GM19452 (cell line): Measurements from ENCODE around the gene DUSP10.

Experiments used
- ATAC-seq: cut with Tn5 transposase; IDR thresholded peaks from one replicate; pipeline ENCODE4 v1.9.1; 2021; ENCODE audit not compliant: unreplicated experiment

The DUSP10 gene

GRCh38 chr1:221715321-221716169, 26.3 kb downstream of the DUSP10 start:
- no peak for ATAC-seq

GRCh38 chr1:221714227-221715152, 27.4 kb downstream of the DUSP10 start:
- ATAC-seq, result no peak

- ATAC-seq, result peak; percentile 67
Measured at GRCh38 chr1:221712776-221713431, 29.0 kb downstream of the DUSP10 start.

- peak; percentile 38 for ATAC-seq
Measured at GRCh38 chr1:221712198-221712684, 29.6 kb downstream of the DUSP10 start.

DNA sequence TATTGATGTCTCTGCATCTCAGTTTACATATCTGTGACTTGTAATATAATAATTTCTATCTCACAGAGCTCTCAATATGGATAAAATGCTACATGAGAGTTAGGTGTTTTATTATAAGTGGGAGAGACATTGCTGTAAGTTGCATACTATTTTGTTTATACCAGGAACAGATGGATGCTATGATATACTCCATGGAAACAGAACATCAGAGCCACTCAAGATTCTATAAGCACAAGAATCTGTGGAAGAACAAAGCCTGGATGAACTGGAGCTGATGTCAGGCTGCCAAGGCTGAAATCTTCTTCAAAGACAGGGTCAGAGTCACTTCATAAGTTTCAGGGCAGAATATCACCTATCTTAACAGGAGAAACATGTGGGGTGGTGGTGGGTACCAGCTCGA, 30.2 kb downstream of the DUSP10 start:
- ATAC-seq, result no peak

DNA sequence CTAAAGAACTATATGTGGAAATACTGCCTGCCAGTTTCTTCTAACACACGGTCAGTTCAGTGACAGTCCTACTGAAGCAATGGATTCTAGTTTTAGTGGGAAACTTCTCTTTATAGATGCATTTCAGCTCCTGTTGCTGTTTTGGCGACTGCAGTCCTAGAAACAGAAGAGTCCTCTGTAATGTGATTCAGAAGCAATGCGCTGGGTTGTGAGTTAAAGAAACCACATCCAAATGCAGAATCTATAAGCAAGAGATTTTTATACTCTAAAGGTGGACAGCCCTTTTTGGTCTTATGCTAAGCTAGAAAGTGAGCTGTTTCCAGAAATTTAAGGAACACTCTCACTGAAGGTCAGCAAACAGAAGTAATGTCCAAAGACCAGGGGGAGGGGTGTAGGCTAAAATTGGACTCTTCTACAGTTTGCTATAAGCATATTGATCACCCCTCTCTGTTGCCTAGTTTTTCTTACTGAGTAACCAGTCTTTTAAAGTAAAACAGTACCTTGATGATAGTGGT, 30.8 kb downstream of the DUSP10 start:
- ATAC-seq, result no peak

DNA sequence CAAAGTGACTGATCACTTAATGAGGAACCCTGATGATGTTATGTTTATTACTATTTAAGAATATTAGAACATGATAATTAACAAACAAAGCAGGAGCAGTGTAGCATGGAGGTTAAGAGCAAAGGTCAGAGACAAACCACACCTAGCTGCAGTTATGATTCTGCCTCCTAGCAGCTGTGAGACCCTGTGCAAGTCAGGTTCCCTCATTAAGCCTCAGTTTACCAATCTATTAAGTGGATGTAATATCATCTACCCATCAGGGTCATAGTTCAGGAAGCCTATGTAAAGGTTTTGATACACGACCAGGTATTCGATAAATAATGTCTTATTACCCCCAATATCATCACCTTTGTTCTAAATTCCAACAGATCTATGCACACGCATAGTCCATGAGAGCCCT, 32.0 kb downstream of the DUSP10 start:
- ATAC-seq, result no peak

DNA sequence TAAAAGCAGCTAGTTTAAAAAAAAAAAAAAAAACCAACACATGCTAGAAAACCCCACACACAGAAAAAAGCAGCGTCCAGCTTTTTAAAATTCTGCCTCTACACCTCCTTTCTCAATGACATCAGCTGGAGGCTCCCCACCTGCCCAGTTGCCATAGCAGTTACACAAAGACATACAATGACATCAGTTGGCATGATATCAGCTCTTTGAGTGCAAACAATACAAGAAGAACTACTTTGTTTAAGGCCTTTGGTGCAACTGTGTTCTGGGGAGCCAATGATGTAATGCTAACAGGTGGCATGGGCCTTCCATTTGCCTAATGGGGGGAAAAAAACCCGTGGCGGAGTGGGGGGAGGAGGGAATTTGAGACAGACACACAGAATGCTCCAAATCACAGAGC, 32.9 kb downstream of the DUSP10 start:
- no peak for ATAC-seq

GRCh38 chr1:221708076-221708571, 33.8 kb downstream of the DUSP10 start:
- peak; percentile 66 for ATAC-seq

- ATAC-seq, result no peak
Measured at GRCh38 chr1:221706876-221707582, 34.9 kb downstream of the DUSP10 start.

DNA sequence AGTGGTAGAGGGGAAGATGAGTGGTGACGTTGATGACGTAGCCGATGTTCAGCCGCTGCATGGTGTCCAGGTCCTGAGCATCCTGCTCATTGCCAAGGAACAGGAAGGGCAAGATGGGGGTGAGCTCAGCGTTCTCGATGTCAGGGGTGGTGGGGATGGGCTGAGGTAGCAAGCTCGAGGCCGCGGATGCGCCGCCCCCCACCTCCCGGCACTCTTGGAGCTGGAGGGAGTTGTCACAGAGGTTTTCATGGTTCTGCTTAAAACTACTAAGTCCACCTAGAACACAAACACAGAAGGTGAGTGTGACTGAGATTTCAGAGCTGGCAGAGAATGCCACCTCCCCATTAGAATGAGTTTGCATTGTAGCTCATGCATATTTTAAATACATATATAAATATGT, 35.7 kb downstream of the DUSP10 start:
- no peak for ATAC-seq

DNA sequence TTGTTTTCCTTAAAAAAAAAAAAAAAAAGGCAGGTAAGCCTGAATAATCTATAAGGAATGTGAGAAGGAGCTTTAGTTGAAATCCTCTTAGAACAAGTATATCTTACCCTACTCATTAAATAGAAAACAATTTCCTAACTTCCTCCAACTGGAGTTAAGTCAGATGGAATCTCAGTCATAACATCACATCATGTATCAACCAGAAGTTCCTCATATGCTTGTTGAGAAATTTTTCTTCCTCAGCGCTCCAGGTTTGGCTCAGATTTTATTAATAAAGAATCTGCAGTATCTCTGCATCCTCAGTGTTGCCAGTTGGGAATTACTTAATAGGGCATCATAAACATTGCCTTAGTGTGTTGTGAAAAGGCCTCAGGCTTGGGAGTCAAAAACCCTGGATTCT, 37.6 kb downstream of the DUSP10 start:
- ATAC-seq, result no peak

- no peak for ATAC-seq
Measured at GRCh38 chr1:221701570-221702186, 40.2 kb downstream of the DUSP10 start.

- no peak for ATAC-seq
Measured at GRCh38 chr1:221700948-221701347, 40.9 kb downstream of the DUSP10 start.

DNA sequence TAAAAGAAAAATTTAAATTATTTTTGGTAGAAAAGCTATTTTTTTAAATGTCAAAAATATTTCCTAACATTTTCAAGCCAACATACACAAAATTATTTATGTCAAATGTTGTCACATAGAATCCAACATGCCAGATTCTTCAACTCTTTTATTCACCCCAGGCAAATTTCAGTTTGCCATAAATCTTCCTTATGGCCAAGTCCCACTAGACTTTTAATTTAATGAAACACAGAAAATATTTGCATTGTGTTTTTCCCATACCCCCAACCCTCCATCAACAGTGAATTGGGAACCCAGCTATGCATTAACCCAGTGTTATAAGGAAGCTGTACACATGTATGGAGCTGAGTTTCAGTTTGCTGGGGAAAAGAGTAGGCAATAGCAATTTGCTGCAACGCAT, 41.4 kb downstream of the DUSP10 start:
- no peak for ATAC-seq

- ATAC-seq, result no peak
Measured at GRCh38 chr1:221699978-221700519, 41.8 kb downstream of the DUSP10 start.

GRCh38 chr1:221699577-221699976, 42.3 kb downstream of the DUSP10 start:
- no peak for ATAC-seq

GRCh38 chr1:221698579-221699349, 43.1 kb downstream of the DUSP10 start:
- ATAC-seq, result no peak
